B cell (primary cell): Measurements from ENCODE around the gene SMAD1. TPM values are rescaled to one million over a fixed set of nuclear protein-coding genes. Genes with fewer than 3 reads are reported as not detected.

ENCODE experiments used
- ATAC-seq: fragments of 200-7000 bp; cut with Tn5 transposase; one replicate; pipeline ENCODE4 v1.10.0; 2021; ENCODE audit warnings: low read depth, mild to moderate bottlenecking, moderate number of reproducible peaks, moderate library complexity
- CTCF ChIA-PET: fragments of 350-600 bp; sonication (Branson Sonifier 250); formaldehyde crosslinking; loops from one replicate; lab custom pipeline; 2021; ENCODE audit warnings: antibody characterized with exemption, inconsistent platforms; lab: Charles Lee
- POLR2A ChIA-PET: fragments of 350-600 bp; sonication (Branson Sonifier 250); formaldehyde crosslinking; loops from one replicate; lab custom pipeline; 2021; ENCODE audit warnings: antibody characterized with exemption; lab: Charles Lee
- DNase-seq: peaks from one replicate; pipeline ENCODE4 v3.0.0; 2013
- H2AFZ ChIP-seq: 2 replicates; pipeline ENCODE4 v1.6.1; 2012; ENCODE audit warnings: mild to moderate bottlenecking, low read depth, low read length; ENCODE audit not compliant: insufficient read depth, poor library complexity, severe bottlenecking
- H3K27ac ChIP-seq, 2 donors: 1 replicate in 1 of 2; 2 replicates in 1 of 2; pipeline ENCODE4 v1.5.1; 2012 to 2013; ENCODE audit warnings: low read length in 2 of 2, mild to moderate bottlenecking in 2 of 2, moderate library complexity in 1 of 2
- H3K27me3 ChIP-seq, 4 experiments: fragments of 200-600 bp in 1 of 4; sonication (generic) in 1 of 4; replicated peaks in 1 of 4; 1 replicate in 2 of 4; 2 replicates in 2 of 4; pipeline versions ENCODE4 v1.6.1 to v1.7.0; 2013 to 2016; ENCODE audit warnings: low read length in 3 of 4, mild to moderate bottlenecking in 2 of 4, mixed read lengths in 1 of 4, moderate library complexity in 1 of 4; ENCODE audit not compliant: insufficient read depth in 4 of 4, control insufficient read depth in 3 of 4; ENCODE audit errors: control extremely low read depth in 1 of 4
- H3K36me3 ChIP-seq, 2 experiments: replicated peaks in 1 of 2; 1 replicate in 1 of 2; 2 replicates in 1 of 2; pipeline versions ENCODE4 v1.6.1 to v1.7.1; 2013; ENCODE audit warnings: low read length in 1 of 2; ENCODE audit not compliant: insufficient read depth in 2 of 2, control insufficient read depth in 1 of 2; ENCODE audit errors: control extremely low read depth in 1 of 2, extremely low read depth in 1 of 2
- H3K4me1 ChIP-seq, 2 donors: fragments of 200-600 bp in 1 of 2; sonication (generic) in 1 of 2; 1 replicate in 1 of 2; 2 replicates in 1 of 2; pipeline versions ENCODE4 v1.5.1 to v1.6.1; 2013 to 2017; ENCODE audit warnings: low read length in 2 of 2; ENCODE audit not compliant: control insufficient read depth in 2 of 2, insufficient read depth in 2 of 2
- H3K4me2 ChIP-seq: replicated peaks from 2 replicates; pipeline ENCODE3; 2012; ENCODE audit warnings: mild to moderate bottlenecking, low read depth, low read length; ENCODE audit not compliant: poor library complexity, severe bottlenecking
- H3K4me3 ChIP-seq, 5 experiments: fragments of 200-600 bp in 1 of 5; sonication (generic) in 1 of 5; 1 replicate in 3 of 5; 2 replicates in 2 of 5; pipeline versions ENCODE4 v1.5.1 to v1.7.0; 2011 to 2016; ENCODE audit warnings: low read length in 4 of 5, mild to moderate bottlenecking in 4 of 5, low read depth in 2 of 5, control low read depth in 1 of 5, moderate library complexity in 1 of 5; ENCODE audit not compliant: insufficient read depth in 1 of 5; ENCODE audit errors: control extremely low read depth in 1 of 5, extremely low read depth in 1 of 5
- H3K79me2 ChIP-seq: fragments of 200-600 bp; sonication (generic); one replicate; pipeline ENCODE4 v1.6.0; 2016; ENCODE audit warnings: low read length; ENCODE audit not compliant: control insufficient read depth, insufficient read depth
- H3K9ac ChIP-seq: fragments of 200-600 bp; sonication (generic); 2 replicates; pipeline ENCODE4 v1.6.1; 2017; ENCODE audit warnings: mild to moderate bottlenecking, low read length, moderate library complexity
- H3K9me3 ChIP-seq, 3 donors: one replicate each; pipeline versions ENCODE4 v1.6.1 to v1.7.1; 2013; ENCODE audit warnings: low read length in 2 of 3; ENCODE audit not compliant: control insufficient read depth in 2 of 3, insufficient read depth in 1 of 3; ENCODE audit errors: control extremely low read depth in 1 of 3
- H4K20me1 ChIP-seq: 2 replicates; pipeline ENCODE4 v1.6.0; 2012; ENCODE audit warnings: mild to moderate bottlenecking, low read length; ENCODE audit not compliant: insufficient read depth, control insufficient read depth, poor library complexity, severe bottlenecking
- H3K27ac Mint-ChIP-seq: one replicate; pipeline ENCODE4 v1.8.0; 2021; ENCODE audit warnings: mixed read lengths
- H3K27me3 Mint-ChIP-seq: one replicate; pipeline ENCODE4 v1.8.0; 2021; ENCODE audit warnings: mixed read lengths
- H3K4me1 Mint-ChIP-seq: one replicate; pipeline ENCODE4 v1.8.0; 2021; ENCODE audit warnings: mixed read lengths
- H3K4me3 Mint-ChIP-seq: one replicate; pipeline ENCODE4 v1.8.0; 2021; ENCODE audit warnings: mixed read lengths
- H3K9me3 Mint-ChIP-seq: one replicate; pipeline ENCODE4 v1.8.0; 2022; ENCODE audit warnings: mixed read lengths; ENCODE audit not compliant: insufficient read depth
- CTCF ChIP-seq: fragments of 200-600 bp; IDR thresholded peaks from one replicate; pipeline ENCODE4 v1.8.0; 2022; ENCODE audit warnings: antibody characterized with exemption, mild to moderate bottlenecking
- EZH2 ChIP-seq: IDR thresholded peaks from 2 replicates; pipeline ENCODE4 v1.6.1; 2012; ENCODE audit warnings: borderline replicate concordance, low read depth, mild to moderate bottlenecking, moderate library complexity, low read length; ENCODE audit not compliant: insufficient read depth, poor library complexity, severe bottlenecking
- WGBS: methylation state at CpG from one replicate; pipeline ENCODE4 v1.1.5; 2013; ENCODE audit warnings: missing lambda C conversion rate; ENCODE audit not compliant: insufficient coverage; 5-methylcytosine and 5-hydroxymethylcytosine counted together
- intact Hi-C: fragments of 100-400 bp; cut with micrococcal nuclease; formaldehyde crosslinking; loops from one replicate; pipeline ENCODE4 v1.10.0; 2022
- polyA plus RNA-seq: library from polyadenylated mRNA; depleted of rRNA; stranded (reverse); fragments of >200 nt; gene quantifications from 2 replicates; pipeline ENCODE4 v1.2.3, GENCODE V29; 2012
- total RNA-seq, 2 donors: library from RNA; stranded (reverse); fragments of 120-200 nt in 1 of 2; gene quantifications; 1 replicate in 1 of 2; 2 replicates in 1 of 2; pipeline versions ENCODE4 v1.2.3 to v1.2.4, GENCODE V29; 2013 to 2022

The SMAD1 gene
- total and polyA plus RNA-seq, 2 donors (not counting 1 experiment from before 2014, with no cell fraction given), result 0.12 TPM; not detected in 1

GRCh38 chr4:145438298-145438697 is 43.4 kb upstream of the SMAD1 start:
- Histone ChIP-seq H3K4me2 (no peak overlapping the region), H3K27me3 (peaks cover 0 to 6% (median 1%) of the 10 kb centered on the region in 4 experiments), H3K36me3 (no peaks in the 10 kb centered on the region), H4K20me1 (no peaks in the 10 kb centered on the region), H2AFZ (no peak overlapping the region), H3K27ac (no peak overlapping the region), H3K79me2 (no peaks in the 10 kb centered on the region), H3K9me3 (peaks cover 0 to 4% (median 0%) of the 10 kb centered on the region in 3 donors), H3K4me3 (no peak overlapping the region), H3K4me1 (no peaks in the 10 kb centered on the region), H3K9ac (no peak overlapping the region)
- H3K9me3 Mint-ChIP-seq, result peaks cover 6% of the 10 kb centered on the region
- DNase-seq (no peak), ATAC-seq (no peak)
- TF ChIP-seq CTCF (no peak), EZH2 (no peak)
- H3K27me3 Mint-ChIP-seq, result peaks cover 26% of the 10 kb centered on the region
- POLR2A ChIA-PET, result no interaction called here
- CTCF ChIA-PET, result no interaction called here
- no peak overlapping the region for H3K4me3 Mint-ChIP-seq
- 92% methylated on average over 2 of the region's 4 CpGs for WGBS
- no peak overlapping the region for H3K27ac Mint-ChIP-seq
- no peaks in the 10 kb centered on the region for H3K4me1 Mint-ChIP-seq
- intact Hi-C loops, result no loop called here

- ChIA-PET POLR2A (no interaction called here), CTCF (no interaction called here)
- intact Hi-C loops, result no loop called here
- Mint-ChIP-seq H3K27me3 (peaks cover 26% of the 10 kb centered on the region), H3K9me3 (peaks cover 2% of the 10 kb centered on the region), H3K4me3 (no peak overlapping the region), H3K27ac (no peak overlapping the region), H3K4me1 (no peaks in the 10 kb centered on the region)
- H3K4me3 ChIP-seq, result no peak overlapping the region
- H2AFZ ChIP-seq, result no peak overlapping the region
- H3K27me3 ChIP-seq, result peaks cover 0 to 6% (median 1%) of the 10 kb centered on the region in 4 experiments
- no peaks in the 10 kb centered on the region for H3K36me3 ChIP-seq
- no peaks in the 10 kb centered on the region for H3K4me1 ChIP-seq
- H3K79me2 ChIP-seq, result no peaks in the 10 kb centered on the region
- 89% methylated on average over 2 of the region's 5 CpGs for WGBS
- ATAC-seq (no peak), DNase-seq (no peak)
- H3K4me2 ChIP-seq, result no peak overlapping the region
- no peaks in the 10 kb centered on the region for H4K20me1 ChIP-seq
- no peak overlapping the region for H3K9ac ChIP-seq
- peaks cover 0 to 4% (median 0%) of the 10 kb centered on the region in 3 donors for H3K9me3 ChIP-seq
- no peak overlapping the region for H3K27ac ChIP-seq
- TF ChIP-seq CTCF, result no peak
- no peak for TF ChIP-seq EZH2
These were observed 41.2 kb upstream of the SMAD1 start for GRCh38 chr4:145440292-145441007.
